Measurements from ENCODE around the gene PDK2.

PDK2 gene

DNA sequence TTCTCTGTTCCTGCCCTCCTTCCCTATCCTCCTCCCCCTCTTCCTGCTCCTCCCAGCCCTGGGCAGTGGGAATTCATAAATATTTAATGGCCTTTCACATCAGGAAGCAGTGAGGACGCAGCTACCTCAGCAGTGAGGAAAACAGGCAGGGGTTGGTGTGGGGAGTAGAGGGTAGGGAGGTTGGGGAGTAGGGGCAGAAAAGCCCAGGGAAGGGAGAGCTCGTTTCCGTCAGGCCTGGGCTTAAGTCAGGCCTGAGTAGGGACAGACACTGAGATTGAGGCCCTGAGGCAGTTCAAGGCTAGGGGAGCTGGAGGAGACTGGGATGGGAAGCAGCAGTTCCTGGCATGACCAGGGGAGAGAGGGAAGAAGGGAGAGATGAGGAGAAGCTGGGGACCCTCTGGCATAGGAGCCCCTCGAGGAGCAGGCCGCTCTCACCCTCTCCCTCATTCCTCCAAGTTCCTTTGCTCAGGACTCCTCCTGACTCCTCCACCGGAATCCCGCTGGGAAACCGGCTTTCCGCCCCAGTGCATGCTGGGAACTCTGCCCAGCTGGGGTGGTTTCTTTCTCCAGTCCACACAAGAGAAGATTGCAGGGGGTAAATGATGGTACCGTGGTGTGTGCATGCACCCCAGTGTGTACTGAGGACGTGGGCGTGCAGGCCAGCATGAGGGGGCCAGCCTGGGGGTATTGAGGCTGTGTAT is 28.6 kb downstream of the PDK2 start:
- no peak overlapping the region for H3K4me3 ChIP-seq (ENCODE audit: low read length)
- DNase-seq (ENCODE audit: low read depth), result no peak
- TF ChIP-seq, protein P1, sequence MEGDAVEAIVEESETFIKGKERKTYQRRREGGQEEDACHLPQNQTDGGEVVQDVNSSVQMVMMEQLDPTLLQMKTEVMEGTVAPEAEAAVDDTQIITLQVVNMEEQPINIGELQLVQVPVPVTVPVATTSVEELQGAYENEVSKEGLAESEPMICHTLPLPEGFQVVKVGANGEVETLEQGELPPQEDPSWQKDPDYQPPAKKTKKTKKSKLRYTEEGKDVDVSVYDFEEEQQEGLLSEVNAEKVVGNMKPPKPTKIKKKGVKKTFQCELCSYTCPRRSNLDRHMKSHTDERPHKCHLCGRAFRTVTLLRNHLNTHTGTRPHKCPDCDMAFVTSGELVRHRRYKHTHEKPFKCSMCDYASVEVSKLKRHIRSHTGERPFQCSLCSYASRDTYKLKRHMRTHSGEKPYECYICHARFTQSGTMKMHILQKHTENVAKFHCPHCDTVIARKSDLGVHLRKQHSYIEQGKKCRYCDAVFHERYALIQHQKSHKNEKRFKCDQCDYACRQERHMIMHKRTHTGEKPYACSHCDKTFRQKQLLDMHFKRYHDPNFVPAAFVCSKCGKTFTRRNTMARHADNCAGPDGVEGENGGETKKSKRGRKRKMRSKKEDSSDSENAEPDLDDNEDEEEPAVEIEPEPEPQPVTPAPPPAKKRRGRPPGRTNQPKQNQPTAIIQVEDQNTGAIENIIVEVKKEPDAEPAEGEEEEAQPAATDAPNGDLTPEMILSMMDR (conservative IDR thresholded peaks at IDR 0.05; ENCODE audit: low read length), result no peak

DNA sequence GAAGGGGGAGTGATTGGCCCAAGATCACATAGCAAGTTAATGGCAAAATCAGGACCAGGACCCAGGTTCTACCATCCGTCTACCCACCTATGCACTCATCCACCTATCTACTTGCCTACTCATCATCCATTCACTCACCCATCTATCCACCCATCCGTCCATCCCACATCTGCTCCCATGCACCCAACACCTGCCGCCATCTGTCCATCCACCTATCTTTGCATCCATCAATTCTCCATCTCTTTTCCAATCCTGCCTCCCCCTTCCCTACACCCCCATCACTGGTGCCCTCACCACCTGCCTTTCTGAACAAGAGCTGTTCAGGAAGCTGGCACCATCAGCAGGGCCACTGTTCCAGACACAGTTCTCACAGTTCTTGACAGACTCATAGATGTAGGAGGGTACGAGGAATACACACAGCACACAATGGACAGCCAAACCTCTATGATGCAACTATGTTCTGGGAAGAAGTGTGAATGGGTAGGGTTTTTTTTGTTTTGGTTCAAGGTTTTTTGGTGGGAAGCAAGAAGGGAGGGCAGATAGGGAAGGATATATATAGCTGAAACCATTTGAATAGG is 30.4 kb downstream of the PDK2 start:
- no peak overlapping the region for H3K4me3 ChIP-seq (ENCODE audit: low read length)
- DNase-seq (ENCODE audit: low read depth), result no peak
- TF ChIP-seq, protein P1 (conservative IDR thresholded peaks at IDR 0.05; ENCODE audit: low read length), result no peak

DNA sequence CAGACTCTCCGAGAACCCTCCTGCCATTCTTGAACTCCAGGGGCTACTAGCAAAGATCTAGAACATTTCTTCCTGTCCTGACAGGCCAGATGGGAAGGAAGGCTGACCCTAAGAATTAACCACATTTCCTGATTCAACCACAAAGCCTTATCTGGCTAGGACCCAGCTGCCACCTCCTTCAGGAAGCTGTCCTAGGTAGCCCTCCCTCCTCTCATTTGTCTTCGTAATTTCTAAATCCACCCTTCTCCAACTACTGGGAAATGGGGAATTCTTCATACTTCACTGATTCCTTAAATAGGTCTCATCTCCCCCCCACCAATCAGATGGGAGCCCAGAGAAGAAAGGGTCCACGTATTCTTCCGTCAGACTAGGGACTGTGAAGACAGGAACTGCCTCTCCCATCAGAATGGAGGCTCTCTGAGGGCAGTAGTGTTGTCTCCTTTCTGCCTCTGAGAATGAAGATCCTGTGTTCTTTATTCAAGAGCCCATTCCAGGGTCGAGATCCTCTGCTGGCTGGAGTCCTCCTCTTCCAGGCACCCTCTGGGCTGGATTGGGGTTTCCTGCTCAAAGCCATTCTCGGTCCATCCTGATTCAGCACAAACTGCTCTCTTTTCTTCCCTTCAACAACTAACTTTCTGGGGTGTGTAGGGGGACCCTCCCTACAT is 32.7 kb downstream of the PDK2 start:
- DNase-seq (ENCODE audit: low read depth), result peak; percentile 28
- TF ChIP-seq, protein P1 (conservative IDR thresholded peaks at IDR 0.05; ENCODE audit: low read length), result no peak
- H3K4me3 ChIP-seq (ENCODE audit: low read length), result no peak overlapping the region

DNA sequence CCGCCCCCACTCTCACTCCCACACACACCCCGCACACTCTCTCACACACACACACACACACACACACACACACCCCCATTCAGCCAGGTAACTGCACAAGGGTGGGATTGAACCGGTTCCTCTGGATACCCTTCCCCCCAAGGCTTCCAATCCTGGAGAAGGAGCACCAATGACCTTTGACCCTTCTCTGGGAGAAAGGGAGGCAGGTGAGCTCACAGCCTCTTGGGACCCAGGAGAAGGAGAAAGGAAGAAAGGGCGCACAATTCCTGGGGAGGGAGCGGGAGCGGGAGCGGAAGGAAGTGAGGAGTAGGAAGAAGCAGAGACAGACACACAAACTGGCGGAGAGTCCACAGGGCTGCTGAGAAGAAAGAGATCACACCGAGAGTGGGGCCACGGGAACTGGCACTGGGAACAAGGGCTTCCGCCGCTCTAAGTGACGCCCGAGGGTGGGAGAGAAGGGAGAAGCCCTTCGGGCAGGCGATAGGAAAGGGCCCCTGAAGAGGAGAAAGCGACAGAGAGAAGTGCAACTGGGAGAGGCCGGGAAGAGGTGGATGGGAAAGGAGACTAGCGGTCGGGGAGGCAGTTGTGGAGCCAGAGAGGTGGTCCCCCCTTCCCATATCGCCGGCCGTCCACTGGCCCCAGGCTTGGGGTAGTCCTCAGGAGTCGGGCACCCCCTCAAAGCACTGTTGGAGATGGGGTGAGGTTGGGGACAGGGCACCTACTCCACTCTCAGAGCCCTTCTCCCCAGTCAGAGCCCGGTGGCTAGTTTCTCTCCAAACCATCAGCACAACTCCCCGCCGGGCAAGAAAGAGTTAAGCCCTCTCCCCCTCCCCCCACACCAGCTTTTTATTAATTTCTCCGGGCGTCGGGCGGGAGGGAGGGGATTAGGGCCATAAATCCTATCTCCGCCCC is 33.5 kb downstream of the PDK2 start:
- peak overlapping the region; percentile 59 for H3K4me3 ChIP-seq (ENCODE audit: low read length)
- DNase-seq (ENCODE audit: low read depth), result no peak
- TF ChIP-seq, protein P1 (conservative IDR thresholded peaks at IDR 0.05; ENCODE audit: low read length), result no peak

DNA sequence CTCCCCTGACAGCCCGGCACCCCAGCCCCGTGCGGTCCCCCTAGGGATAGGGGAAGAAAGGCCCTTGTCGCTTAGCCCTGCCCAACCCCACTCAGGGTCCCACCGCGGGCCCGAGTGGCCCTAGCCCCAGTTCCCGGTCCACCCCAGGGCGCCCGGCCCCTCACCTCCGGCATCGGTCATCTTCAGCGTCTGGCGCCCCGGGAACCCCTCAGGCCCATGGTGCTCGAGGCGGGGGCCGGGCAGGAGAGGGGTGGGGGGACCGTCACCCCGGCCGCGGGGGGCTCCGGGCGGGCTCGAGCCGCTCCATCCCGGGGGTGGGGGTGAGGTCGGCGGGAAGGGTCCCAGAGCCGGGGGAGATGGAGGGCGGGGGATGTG is 34.2 kb downstream of the PDK2 start:
- TF ChIP-seq, protein P1 (conservative IDR thresholded peaks at IDR 0.05; ENCODE audit: low read length), result no peak
- H3K4me3 ChIP-seq (ENCODE audit: low read length), result peak overlapping the region; percentile 59
- DNase-seq (ENCODE audit: low read depth), result no peak

DNA sequence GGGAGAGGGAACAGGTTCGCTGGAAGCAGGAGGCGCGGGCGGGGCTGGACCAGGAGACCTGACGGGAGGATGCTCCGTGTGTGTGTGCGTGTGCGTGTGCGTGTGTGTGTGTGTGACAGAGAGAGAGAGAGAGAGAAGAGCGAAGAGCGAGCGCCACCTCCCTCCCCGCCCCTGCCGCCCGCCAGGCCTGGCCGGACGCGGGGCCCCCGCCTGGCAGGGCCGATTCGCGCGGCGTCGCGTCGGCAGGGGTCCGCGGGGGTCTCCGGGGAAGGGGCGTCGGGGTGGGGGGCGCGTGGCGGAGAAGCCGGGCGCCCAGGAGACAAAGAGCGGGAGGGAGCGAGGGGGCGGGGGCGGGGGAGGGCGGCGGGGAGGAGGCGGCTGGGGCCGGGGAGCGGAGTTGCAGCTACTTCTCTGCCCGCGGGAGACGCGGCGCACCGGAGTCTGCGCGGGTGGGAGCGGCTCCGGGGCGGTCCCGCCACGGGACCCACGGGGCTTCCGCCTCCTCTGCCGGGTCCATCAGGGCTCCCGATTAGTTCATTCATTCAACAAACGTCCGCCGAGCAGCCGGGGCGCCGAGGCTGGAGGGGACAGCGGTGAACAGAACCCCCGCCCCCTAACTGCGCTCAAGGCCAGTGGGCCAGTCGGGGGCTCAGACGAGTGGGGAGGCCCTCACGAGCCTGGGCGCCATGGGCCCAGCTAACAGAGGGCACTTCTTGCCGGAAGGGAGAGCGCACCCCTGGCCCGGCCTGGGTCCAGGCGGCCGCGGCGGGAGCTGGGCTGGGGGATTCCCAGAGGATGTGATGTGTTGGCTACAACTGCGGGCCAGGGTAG is 34.8 kb downstream of the PDK2 start, which contains the start of gene SAMD14:
SAMD14 (minus strand) TSS at position 433 of the 831 bp plus-strand sequence. CDS start 5,201 bp downstream, outside the sequence.
- peak; percentile 63 for DNase-seq (ENCODE audit: low read depth)
- H3K4me3 ChIP-seq (ENCODE audit: low read length), result peak within 1 kb of the TSS; percentile 59
- TF ChIP-seq, protein P1 (conservative IDR thresholded peaks at IDR 0.05; ENCODE audit: low read length), result no peak
